Glomerular endothelial cell (primary cell): ENCODE results near the gene XCR1. TPM values are rescaled to one million over a fixed set of nuclear protein-coding genes. Genes with fewer than 3 reads are reported as not detected.
"Not testable (repeated sequence)": the region's sequence is repeated elsewhere in the genome, so short reads cannot be mapped to it uniquely, and the experiment has no call there.

ENCODE experiments used
- DNase-seq: peaks from one replicate; pipeline ENCODE4 v3.0.0-alpha.2; 2011; ENCODE audit warnings: low read depth, low spot score; ENCODE audit errors: extremely low read depth
- total RNA-seq: library from RNA; depleted of rRNA; stranded (reverse); fragments of >200 nt; gene quantifications from 2 replicates; pipeline ENCODE4 v1.2.3, GENCODE V29; 2015

The XCR1 gene
- total RNA-seq, 1 donor from 2014 or later, result not detected

DNA sequence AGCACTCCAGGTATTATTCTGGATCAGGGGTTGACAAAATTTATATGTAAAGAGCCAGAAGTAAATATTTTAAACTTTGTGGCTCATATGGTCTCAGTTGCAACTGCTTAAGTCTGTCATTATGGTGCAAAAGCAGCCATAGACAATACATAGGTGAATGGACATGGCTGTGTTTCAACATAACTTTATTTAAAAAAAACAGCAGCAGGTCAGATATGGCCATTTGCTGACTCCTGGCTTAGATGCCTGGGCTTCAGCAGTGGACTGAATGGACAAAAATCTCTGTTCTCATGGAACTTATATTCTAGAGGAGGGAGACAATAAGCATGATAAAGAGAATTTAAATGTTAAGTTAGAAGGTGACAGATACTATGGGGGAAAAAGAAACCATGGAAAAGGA lies 20.0 kb downstream of the XCR1 start:
- no peak for DNase-seq

DNA sequence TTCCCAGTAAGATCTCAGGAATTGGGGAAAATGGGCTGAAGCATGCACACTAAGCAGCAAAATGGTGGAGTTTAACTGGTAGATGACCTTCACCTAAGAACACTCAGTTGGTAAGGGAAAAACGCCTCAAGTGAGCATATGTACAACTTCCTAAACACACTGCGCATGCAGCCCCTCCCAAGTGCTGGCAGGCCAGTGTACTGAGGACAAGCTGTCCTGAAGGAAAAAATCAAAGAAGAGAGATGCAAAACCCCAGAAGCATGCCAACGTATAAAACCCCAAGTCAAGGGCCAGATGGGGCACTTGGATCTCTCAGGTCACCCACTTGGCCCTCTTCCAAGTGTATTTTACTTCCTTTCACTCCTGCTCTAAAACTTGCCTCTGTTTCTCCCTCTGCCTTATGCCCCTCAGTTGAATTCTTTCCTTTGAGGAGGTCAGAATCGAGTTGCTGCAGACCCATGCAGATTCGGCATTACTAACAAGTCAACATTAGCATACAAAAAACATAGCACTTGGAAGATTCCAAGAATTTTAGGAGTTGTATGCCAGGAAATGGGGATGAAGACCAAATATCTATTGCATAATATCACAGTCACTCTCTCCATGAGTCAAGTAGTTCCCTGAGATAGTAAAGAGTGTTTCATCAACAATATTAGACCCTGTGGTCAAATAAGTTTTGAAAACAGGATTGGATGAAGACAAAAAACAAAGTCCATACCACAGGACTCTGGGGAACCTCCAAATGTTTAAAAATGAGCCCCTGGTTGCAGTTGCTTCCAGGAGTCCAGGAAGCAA lies 20.8 kb downstream of the XCR1 start:
- DNase-seq, result no peak

DNA sequence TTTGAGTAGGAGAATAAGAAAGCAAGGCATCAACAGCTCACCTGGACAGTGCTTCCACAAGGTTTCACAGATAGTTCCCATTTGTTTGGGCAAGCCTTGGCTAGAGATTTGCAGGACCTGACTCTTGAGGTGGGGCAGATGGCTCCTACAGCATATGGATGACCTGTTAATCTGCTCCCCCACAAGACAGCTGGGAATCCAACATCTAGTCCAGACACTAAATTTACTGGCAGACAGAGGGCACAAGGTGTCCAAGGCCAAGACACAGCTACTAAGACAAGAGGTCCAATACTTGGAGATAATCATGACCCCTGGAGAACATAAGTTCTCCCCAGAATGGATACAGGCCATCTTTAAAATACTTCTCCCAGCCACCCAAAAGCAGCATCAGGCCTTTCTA lies 23.6 kb downstream of the XCR1 start:
- DNase-seq, result not testable (repeated sequence)

DNA sequence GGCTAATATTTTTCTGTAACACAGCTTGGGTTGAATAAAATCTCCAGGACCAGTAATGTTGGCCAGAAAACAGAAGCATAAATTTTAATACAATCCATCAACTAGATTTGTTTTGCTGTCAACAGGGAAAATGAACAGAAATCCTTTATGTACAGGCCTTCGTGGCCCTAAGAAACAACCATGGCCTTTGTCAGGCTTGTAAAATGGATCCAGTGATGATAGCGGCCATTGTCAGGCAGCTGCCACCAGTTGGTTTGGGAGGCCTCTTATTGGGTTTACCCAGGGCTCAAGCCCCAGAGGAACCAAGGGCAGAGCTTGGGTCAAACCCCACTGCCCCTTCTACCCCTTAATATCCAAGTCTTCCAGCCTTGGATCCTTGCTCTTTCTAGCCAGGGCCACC lies 26.1 kb downstream of the XCR1 start:
- DNase-seq, result no peak

DNA sequence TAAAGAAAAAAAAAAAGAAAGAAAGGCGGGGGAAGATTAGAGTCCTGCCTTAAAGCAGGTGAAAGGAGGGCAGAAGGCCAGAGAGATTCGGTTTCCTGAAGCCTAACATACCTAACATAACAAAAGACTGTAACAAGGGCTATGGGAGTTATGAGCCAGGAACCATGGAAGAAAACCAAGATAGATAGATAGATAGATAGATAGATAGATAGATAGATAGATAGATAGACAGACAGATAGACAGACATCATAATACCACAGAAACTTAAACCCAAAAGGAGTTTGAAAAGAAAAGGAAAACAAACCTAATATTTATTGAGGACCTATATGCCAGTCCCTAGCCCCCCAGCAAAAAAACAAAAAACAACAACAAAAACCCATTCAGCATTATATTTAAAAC lies 29.3 kb downstream of the XCR1 start:
- no peak for DNase-seq

DNA sequence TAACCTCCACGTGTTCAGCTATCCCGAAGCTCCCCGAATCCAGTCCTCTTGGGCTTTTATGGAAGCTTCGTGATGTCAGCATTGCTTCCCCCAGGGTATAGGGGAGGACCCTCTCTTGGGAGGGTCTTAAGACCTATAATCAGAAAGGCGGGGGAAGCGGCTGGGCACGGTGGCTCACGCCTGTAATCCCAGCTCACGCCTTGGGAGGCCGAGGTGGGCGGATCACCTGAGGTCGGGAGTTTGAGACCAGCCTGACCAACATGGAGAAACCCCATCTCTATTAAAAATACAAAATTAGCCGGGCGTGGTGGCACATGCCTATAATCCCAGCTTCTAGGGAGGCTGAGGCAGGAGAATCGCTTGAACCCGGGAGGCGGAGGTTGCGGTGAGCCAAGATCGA lies 29.8 kb downstream of the XCR1 start:
- not testable (repeated sequence) for DNase-seq

DNA sequence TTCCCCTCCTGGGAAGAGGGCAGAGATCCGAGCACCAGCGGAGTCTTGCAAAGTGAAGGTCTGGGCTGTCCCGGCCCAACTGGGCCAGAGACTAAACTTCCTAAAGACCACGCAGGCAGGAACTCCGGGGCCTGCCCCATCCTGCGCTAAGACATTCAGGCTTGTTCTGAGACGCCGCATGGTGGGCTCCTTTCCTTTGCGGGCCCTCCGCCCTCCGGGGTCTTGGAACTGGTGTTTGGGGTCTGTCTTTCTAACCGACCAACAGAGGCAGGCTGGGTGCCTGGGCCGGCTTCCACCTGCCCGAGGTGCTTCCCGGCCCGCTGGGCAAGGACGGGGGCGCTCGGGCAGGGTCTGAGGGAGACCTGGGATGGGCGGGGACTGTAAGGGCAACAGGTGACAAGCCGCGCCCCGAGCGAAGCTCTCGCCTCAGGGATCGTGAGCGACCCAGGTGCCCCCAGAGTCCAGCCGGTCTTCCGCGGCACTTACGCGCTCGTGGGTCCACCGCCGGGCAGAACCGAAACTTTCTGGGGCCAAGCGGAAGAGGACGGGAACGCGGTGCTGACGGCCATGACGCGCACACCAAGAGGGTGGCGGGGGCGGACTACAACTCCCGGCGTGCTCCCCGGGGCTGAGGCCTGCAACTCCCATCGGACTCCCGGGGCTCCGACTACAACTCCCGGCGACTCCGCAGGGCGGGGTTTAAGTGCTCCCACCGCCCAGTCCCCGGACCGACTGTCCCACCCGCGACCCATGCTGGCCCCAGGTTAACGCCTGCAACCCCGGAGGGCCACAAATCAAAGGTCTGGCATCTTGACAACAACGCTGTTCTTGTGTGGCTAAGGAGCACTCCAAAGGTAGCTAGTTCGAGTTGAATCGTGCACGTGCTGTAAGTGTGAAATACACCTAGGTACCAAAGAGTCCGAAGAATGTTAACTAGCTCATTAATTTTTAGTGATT lies 31.8 kb downstream of the XCR1 start, which contains the start of gene FYCO1:
Gene FYCO1, minus strand, starts transcription at position 589 of the 957 bp plus-strand sequence. CDS start 10,914 bp downstream, outside the sequence.
- DNase-seq, result no peak

DNA sequence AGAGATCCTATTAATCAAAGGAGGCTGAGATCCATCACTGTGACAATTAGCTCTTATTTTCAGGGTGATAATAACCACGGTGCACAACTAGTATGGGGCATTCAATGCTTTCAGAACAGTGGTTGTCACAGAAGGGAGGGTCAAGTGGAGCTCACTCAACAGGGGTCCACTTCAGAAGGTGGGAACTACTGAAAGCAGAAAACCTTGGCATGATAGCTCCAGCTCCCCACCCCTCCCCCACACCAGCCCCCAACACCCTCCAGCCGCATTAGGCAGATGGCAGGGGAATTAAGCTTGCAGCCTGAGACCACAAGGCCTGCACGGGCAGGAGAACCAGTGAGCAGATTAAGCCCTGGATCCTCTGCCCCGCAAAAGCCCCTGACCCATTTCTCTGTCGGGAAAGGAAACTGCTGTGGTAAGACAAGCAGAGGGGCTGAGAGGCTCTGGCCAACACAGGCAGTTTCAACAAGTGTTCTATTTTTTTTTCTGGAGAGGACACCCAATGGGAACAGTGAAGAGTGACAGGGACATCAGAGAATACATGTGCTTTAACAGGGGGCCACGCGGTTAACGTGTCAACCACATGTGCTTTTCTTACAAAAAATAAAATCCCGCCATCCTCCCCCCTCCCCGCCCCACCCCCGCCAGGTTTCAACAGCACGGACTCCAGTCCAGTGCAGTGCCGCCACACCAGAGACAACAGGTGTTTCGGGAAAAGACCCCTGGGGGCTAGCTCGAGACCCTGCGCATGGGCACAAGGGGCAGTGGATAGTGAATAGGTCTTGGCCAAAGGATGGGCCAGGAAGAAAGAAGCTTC lies 32.7 kb downstream of the XCR1 start:
- no peak for DNase-seq

DNA sequence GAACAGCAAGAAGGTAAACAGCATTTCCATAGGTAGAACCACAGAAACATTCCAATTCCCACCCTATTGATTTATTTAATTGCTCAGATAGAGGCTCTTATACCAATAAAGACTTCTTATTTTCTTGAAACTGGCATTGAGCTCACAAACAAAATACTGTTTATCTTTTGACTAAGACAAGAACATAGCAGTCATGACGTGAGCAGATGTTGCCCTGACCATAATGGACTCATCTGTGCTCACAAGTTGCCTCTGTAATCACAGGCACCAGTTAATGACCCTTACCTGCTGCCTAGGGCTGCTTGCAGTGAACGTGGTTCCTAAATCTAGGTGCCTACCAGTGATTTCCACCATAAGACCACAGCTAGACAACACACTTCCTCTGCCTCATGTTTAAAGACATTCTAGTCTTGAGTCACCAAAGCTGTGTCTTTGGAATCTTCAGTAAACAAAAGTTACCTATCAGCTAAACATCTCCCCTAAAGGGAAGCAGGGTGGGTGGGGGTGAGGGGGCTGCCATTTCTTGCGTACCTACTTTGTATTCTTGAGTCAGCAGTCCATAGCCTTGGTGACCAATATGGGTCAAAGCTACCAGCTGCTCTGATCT lies 33.8 kb downstream of the XCR1 start:
- no peak for DNase-seq

DNA sequence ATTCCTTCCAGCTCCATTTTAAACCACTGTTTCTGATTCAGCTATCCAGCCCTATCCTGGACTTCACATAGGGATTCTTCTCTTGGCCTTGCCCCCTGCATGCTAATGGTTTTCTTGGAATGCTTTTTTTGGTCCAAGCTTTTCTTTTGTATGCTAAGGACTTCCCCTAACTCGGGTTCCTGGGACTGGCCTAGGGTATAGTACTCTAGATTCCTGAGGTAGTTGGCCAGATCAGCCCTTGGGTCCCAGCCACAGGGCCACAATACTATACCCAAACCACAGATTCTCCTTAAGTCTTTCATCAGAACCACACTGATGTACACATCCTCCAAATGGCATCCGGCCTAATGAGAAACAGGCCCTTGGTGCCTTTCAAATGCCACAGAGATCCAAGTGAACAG lies 34.5 kb downstream of the XCR1 start:
- no peak for DNase-seq

DNA sequence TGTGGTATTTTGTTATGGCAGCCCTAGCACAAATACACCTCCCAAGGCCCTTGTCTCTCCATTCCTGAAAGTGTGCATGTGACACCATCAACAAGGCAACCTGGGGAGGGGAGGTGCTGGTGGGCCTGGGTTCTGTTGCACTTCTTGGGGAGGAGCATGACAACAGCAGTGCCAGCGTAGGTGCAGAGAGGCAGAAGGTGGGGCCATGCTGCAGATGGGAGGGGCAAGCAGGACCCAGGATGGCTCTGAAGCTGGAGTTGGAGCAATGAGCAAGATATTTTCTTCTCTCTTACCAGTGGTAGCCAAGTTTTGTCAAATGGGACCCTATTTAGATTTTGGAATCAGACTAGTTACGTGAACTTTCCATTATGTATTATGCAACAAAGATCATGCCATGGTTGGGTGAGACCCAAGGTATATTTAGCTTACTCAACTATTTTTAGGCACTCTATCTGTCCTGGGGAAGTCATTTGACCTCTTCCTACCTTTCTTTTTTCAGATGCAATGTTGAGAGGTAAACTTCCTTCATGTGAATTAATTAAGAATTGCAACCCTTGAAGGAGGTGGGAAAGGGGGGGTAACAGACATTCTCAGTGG lies 35.1 kb downstream of the XCR1 start:
- no peak for DNase-seq

DNA sequence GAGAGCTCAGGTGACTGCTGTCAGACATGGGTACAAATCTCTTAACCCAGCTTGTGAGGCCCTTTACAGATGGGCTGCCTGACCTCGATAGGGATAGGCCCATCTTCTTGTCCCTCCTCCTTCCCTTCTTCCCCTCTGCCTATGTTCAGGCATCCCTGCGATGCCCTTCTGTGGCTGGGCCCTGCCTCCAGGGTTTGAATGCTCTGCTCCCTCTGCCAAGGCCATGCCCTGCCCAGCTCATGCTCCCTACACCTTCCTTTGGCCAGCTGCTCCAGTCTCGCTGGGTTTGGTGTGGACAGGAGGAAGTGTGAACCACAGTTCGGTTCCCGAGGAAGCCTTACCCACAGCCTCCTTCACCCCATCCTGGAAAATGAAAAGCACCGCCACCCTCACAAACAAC lies 35.9 kb downstream of the XCR1 start:
- DNase-seq, result no peak

DNA sequence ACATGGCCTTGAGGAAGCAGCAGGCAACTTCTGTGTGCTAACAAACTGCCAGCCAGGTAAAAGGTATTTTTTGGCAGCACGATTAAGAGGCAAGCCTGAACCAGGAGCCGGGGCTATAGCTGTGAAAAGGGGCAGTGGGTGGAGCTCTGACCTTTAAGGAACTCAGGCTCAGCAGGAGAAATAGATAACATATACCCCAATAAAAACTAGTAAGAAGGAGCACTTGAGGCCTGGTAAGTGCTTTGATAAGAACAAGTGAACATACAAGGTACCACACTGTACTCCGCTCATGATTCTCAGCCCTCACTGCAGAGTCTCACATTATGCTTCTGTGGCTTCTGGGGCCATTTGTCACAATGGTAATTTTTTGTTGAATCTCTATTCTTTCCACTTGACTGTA lies 37.1 kb downstream of the XCR1 start:
- DNase-seq, result no peak

DNA sequence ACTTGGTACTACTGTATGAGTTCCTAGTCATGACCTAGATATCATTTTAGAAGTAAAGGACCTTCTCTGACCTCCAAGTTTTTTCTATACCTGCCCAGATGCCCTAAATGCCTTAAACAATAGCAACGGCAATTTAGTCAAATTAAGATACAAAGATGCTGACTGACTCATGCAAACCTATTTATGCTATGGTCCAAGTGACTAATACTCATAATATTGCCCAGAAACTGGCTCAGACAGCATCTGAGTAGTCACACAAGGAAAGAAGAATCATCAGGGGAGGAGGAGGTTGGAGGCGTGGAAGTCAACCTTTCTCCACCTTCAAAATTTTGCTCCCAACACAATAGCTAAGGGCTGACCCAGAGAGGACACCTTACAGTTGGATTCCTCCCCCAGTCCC lies 38.5 kb downstream of the XCR1 start:
- no peak for DNase-seq

DNA sequence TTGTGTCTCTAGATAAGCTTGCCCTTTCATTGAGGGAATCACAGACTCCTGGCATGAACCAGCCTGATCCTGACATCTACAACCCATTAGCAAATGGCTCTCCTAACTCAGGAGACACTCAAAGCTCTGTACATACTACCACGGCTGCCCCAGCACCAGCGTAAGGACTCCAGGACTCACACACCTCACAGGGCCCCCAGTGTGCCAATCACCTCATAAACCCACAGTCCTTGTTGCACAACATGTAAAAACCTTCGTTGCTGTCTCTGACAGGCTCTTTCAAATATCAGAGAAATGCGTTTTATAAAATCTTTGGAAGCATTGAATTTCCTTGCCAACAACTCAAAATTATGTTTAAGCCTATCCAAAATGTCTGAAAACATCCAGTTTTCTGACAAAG lies 38.9 kb downstream of the XCR1 start:
- no peak for DNase-seq

DNA sequence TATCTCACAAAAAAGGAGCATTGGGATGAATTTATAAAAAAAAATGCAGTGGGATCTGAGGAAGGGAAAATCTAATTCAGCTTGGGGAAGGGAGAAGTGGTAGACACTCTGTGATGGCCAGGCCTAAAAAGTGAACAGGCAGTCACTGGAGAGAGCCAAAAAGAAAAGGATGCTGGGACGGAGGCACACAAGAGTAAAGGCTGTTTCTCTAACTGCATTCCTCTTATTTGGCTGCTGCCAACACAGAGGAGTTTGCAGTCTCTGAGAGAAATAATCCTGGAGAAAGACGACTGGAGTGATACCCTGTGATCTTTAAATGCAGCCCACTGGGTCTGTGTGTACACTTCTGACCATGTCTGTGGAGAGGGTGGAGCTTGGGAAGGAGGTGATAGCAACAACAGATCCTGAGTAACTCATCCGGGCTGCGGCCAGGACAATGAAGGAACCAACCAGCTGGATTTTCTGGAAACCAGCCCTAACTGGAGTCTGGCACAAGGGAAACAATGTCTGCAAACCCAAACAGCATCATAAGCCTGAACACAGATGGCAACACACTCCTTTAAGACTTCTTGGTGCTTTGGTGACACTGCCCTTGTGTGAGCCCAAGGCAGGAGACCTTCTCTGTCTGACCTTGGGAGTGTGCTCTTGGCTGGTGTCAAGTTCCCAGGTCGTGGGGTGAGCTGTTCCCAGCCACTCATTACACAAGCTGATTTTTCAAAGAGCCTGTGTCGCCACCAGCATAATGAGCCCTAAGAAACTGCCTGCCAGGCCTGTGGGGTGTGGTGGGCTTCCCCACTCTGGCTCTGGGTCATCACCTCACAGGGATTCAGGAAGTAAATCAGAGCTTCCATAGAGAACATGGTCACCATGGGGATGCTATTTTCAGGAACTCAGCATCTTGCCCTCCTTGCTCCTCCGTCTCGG lies 39.7 kb downstream of the XCR1 start:
- DNase-seq, result no peak

DNA sequence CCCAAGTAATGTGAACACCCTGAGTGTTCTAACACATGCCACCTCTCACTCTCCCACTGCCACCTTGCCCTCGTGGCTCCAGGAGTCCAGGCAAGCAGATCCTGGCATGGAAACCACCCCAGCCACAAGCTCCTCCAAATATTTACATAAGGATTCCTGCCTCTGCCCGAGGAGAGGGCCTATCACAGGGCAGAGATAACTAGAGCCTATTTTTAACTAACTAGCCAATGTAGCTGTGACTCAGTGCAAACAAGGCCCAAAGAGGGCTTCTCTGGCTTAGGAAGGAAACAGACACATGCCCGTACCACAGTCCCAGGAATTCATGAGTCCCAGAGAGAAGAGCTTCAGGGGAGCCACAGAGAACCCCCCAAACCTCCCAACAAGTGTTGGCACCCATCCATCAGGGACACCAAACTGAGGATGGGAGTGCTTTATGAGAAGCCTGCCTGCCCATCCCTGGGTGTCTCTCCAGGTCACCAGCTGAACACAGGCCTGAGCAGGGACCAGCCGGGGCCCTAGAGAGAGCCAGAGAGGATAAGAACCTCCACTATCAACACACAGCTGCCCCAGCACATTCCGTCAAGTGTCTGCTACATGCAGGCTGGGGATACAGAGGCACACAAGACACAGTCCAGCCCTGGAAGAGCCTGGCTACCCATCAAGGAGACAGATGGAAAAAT lies 40.8 kb downstream of the XCR1 start:
- no peak for DNase-seq

DNA sequence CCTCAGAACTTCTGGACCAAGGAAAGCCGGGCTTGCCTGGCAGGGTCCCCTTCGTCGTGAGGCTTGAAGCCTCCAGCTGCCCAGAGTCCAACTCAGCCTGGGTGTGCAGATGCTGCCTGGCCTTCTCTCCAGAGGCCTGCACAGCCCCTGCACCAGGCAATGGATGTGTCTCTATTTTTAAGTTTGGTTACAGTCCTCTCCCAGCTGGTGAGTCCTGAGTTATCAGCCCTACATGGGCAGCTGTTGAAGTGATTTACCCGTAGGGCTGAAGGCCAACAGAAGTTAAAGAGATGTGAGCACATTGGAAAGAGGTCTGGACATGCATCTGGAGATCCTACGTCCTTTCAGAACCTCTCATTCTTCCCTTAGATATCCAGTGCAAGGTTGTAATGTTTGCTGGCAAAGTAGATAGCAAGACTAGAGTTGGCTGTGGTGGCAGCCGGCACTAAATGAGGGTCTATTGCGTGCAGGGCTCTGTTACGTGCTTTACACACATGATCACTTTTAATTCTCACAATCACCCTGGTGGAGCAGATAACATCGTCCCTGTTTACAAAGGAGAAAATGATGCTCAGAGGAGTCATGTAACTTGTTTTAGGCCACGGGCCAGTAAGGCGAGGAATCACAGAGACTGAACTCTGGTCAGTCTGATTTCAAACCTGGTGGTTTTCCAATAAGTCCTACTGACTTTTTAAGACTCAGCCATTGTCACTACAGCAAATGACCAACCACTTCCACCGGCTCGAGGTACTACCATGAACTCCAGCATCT lies 41.6 kb downstream of the XCR1 start:
- DNase-seq, result no peak
